GM20431 (cell line): ENCODE measurements around the gene ATP11C.
"Not testable (repeated sequence)": the region's sequence is repeated elsewhere in the genome, so short reads cannot be mapped to it uniquely, and the experiment has no call there.

Experiments
- in situ Hi-C: fragments of 300-500 bp; cut with MseI, MboI; formaldehyde crosslinking; loops from one replicate; pipeline ENCODE4 v1.15.0; 2020; ENCODE audit warnings: low sequenced_read_pairs; ENCODE audit not compliant: unreplicated experiment

Gene ATP11C

DNA sequence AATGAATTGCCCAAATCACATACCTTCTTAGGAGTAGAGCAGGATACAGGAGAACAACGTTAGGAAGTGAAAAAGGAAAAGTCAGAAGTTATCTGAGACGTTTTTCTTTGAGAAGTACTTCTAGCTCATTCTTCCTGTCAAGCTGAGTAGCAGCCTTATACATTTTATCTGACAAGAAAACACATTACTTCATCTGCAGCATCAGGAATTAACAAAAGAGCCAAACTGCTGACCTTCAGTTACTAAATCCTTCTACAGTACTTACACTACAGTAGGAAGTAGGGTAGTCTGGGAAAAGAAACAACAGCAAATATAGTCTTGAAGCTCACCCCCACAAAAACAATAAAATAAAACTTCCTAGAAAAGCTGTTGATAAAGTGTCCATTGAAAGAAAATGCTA lies 57.0 kb downstream of the ATP11C start:
- in situ Hi-C loops: no loop called here

DNA sequence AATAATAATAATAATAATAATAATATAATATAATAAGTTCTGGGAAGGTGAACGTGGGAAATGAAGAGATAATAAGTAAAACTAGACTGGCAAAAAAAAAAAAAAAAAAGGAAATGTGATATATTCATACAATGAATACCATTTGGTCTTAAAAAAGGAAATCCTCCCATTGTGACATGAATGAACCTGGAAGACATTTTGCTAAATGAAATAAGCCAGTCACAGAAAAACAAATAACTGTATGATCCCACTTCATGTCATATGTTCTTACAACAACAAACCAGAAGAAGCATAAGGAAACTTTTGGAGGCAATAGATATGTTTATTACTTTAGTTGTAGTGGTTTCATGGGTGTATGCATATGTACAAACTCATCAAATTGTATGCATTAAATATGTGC lies 63.1 kb downstream of the ATP11C start:
- in situ Hi-C loops: no loop called here

DNA sequence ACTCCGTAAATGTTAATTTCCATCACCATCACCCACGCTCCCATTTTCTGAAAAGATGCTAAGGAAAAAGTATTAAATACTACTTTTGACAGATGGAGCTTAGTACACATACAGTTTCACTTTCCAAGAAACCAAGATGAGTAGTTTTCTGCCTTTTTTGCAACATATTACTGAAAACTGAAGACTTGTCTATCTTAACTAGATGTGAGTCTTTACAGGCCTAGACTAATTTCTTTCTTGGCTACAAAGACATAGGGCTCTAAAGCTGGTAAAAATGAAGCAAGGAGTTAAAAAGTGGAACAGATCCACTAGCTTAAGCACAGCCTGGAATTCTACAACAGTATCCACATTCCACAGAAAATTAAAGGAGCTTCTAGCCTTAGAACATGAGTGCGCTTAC lies 68.2 kb downstream of the ATP11C start:
- in situ Hi-C loops: no loop called here

DNA sequence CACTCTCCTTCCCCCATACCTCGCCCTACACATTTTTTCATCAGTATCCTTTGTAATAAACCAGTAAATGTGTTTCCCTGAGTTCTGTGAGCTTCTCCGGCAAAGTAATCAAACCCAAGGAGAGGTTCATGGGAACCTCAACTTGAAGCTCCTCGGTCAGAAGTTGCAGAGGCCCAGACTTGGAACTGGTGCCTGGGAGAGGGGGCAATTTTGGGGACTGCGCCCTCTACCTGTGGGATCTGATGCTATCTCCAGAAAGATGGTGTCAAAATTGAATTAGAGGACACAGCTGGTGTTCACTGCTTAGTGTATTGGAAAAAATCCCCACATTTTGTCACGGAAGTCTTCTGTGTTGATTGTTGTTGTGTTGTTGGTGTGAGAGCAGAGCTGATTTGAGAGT lies 70.6 kb downstream of the ATP11C start:
- in situ Hi-C loops: no loop called here

DNA sequence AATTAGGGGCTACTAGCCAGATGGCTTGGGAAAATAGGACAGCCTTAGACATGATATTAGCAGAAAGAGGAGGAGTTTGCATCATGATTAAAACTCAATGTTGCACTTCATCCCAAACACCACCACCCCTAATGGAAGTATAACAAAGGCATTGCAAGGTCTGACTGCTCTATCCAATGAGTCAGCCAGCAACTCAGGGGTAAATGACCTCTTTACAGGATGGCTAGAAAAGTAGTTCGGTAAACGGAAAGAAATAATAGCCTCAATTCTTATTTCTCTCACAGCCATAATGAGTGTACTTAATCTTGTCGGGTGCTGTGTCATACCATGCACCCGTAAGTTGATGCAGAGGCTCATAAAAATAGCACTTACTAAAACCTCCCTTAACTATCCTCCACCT lies 76.0 kb downstream of the ATP11C start:
- in situ Hi-C loops: not testable (repeated sequence)

DNA sequence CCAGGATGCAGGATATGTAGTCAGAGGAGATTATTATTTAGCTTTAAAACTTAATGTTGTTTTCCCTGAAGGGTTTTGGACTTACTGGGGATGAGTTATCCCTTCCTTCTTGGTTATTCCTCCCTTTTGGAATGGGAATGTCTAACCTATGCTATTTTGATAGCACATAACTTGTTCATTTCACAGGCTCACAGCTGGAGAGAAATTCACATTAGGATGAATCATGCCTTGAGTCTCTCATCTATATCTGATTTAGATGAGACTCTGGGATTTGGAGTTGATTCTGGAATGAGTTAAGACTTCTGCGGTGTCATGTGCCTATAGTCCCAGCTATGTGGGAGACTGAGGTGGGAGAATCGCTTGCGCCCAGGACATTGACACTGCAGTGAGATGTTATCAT lies 81.1 kb downstream of the ATP11C start:
- in situ Hi-C loops: no loop called here

DNA sequence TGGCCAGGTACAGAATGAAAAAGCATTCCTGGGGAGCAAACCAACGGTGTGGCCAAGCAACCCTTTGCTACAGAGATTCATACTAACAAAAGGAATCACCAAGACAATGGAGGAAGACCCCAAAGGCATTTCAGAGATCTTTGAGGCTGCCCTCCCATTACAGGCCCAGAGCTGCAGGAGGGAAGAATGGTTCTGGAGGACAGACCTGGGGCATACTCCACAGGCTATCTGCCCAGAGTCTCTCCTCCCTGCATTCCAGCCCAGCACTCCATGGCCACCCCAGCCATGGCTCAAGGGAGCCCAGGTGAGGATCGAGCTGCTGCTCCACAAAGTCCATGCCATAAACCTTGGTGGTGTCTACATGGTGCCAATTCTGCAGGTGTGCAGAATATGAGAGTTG lies 81.9 kb downstream of the ATP11C start:
- in situ Hi-C loops: no loop called here

DNA sequence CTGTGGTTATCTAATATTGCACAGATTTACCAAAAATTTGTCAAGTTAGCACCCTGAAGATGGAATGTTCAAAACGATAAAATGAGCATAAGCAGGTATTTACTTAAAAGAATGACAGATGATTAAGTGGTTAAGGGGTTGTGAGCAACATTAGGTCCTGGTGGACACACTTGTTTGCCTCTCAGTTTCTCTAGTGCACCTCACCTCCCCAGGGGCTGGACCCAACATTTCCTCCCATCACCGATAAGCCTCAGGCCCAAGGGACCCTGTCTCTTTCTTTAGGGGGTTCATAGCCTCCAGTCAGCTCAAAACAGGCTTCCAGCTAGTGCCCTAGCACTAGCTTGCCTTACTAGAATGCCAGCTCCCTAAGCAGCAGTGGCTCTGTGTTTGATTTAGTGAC lies 88.0 kb downstream of the ATP11C start:
- in situ Hi-C loops: no loop called here

DNA sequence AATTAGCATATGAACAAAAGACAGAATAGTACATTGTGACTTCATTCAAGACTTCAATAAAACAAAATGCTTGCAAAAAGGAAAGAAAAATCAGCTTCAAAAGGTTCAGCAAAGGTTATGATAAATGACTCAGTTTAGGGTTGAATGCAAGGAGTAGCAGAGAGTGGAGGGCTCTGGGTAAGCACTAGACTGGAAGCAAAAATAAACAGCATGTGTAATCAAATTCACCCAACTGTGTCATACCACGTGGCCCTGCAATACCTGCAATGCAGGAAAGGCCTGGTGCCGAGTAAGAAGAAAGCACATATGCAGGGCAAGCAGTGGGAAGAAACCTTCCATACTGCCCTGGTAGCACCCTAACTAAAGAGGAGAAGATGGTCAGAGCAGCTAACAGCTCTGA lies 88.7 kb downstream of the ATP11C start:
- in situ Hi-C loops: no loop called here

DNA sequence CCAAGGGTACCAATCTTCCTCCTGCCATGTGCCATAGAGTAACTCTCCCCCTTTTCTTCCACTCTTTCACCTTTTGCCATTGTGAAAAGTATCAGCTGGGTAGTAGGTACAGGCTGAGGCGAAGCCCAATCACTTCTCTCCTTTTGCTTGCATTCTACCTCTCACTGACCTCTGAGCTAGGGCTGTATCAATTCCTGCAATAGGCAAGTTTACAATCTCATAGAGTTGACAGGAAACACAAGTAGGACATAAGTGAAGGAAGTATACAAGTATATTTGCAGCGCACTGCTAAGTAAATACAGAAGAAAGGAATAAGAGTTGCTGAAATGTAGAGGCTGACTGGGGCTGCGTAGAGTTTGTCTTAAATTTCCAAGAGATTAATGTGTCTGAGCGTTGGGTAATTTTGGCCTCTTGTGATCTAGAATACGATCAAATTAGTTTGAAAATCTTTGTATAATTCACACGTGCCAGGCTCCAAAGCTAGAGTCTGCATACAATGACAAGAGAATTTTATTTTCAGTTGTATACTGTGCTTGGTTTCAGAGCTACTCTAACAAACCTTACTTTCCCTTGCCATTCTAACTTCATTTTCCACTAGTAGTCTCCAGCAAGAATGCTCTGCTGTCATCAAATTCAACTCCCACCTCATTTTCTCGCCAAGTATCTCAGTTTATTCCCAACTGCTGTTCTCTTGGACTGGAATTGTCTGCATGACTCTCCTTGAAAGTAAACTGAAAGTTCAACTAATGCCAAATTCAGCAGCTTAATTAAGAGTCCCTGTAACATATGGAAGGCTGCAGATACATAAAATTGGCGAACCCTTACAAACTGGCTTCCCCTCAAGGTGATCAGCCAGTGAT lies 90.3 kb downstream of the ATP11C start:
- in situ Hi-C loops: no loop called here

DNA sequence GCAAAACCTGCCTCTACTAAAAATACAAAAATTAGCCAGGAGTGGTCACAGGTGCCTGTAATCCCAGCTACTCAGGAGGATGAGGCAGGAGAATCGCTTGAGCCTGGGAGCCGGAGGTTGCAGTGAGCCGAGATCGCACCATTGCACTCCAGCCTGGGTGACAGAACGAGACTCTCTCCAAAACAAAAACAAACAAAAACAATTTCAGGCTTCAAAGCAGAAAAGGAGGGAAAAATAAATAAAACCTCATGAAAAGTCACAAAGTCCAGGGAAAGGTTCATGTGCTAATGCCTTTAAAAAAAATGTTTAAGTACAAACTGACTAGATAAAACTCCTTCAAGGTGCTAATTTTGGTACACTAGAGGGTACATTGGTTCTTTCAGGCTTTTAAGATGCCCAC lies 96.5 kb downstream of the ATP11C start:
- in situ Hi-C loops: not testable (repeated sequence)

DNA sequence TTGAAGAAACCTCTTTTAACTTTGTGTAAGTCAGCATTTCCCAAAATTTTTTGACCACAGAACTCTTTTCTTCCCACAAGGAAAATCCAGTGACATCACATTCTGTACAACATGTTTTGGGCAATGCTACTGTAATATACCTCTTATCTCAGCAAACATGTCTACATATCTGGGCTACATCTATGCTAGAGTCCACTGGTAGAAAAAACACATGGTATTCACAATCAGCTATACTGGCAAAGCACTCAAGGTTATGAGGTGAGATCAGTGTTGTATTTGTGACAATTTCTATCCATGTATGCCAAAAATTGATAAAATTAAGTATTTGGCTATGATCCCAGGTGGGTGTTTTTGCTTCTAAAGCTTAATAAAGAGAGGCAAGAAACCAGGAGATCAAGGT lies 98.0 kb downstream of the ATP11C start:
- in situ Hi-C loops: no loop called here

DNA sequence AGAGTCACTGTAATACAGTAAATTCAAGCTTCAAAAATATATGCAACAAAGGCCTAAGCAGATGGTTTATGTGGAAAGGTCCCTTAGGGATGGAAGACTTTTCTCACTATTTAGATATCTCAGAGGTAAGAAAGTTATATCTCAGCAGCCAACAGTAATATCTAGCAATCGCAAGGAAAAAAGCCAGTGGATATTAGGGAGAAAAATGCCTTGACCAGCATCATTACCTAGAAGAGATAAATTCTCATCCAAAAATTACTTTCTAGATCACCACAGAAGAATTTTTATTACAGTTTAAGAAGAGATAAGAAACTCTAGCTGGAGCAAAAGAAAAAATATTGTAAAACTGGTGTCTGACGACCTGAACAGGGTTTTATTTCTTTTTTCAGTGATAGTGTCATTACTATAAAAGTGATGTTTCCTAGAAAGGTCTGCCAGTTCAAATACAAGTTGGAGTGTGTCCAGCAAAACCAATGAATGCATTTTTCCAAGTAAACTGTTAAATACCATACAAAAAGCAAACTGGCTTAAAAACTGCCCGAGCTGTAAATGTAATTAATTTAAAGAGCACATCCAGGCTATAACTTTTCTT lies 100.0 kb downstream of the ATP11C start:
- in situ Hi-C loops: no loop called here

DNA sequence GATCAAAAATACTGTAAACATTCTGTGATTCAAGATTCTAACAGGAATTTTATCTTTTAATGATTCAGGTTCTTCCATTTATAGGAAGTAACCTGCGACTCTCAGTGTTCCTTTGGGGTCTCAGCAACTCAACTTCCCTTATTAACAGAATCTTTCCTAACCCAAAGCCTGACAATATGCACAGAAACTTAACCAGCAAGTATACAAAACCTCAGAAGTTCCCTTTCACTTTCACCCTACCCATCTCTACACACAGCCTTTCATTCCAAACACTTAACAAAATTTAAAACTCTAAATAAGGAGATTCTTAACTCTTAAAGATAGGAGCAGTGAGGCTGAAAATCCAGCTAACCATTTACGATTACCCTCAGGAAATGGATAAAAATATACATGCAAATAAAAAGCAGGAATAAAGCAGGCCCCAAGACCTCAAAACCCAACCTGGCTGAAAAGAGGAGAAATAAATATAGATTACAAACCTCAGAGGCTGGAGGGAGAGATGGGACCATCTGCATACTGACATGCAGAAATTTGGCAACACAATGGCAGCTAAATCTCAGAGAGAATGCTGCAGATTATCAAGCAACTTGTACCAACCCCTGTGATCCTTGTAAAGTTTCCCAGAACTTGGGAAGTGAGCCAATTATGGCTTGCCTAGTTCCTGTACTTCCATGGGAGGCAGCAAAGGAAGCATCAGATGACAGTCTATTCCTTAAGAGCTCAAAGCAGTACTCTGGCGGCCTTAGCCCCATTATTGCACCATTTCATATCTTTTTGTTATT lies 101.0 kb downstream of the ATP11C start:
- in situ Hi-C loops: no loop called here

DNA sequence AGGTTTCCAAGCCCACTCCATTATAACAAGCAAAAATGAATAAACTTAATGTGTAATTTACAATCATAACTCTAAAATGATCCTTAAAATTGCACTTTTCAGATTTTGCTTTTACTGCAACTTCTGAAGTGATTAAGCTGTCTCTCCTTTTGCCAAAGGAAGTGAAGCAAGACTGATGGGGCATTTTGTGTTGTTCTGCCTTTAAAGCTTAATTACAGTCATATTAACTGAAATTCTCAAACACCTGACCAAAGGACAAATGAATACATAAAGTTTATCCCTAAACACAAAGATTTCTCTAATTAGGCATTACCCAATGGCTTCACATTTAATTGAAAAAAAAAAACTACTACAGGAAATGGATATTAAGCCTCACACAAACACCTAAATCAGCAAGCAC lies 101.8 kb downstream of the ATP11C start:
- in situ Hi-C loops: no loop called here

DNA sequence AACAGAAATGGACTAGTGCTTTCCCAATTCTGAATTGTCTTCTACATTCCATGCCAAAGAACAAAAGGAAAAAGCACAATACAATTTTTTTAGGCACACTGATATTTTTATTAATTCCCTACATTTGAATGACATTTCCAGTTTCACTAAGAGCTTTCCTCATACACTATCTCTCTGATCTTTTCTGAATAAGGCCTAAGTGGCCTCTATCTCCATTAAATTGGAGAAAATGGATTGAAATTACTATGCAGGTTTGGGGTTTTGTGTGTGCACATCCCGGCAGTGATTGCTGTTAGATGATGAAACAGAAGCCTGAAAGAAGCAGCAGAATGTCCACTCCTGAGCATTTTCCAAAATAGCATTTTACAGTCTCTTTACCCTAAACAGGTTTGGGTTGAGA lies 104.0 kb downstream of the ATP11C start:
- in situ Hi-C loops: no loop called here

DNA sequence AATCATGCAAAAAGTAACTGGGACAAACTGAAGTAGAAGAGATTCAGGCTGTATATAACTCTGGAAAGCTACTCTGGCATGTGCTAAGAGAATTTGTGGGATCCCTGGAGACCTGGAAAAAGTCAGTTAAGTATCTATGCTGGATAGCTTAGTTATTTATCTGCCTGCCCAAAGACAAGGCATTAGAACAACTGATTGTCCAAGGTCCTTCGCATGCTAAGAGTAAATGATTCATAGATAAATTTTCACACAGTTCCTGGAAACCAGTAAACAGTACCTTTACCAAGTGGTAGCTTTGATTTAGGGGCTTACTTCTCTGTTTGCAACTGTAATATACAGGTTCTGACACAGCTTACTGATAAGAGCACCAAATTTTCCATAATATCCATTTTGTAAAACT lies 104.8 kb downstream of the ATP11C start:
- in situ Hi-C loops: no loop called here

DNA sequence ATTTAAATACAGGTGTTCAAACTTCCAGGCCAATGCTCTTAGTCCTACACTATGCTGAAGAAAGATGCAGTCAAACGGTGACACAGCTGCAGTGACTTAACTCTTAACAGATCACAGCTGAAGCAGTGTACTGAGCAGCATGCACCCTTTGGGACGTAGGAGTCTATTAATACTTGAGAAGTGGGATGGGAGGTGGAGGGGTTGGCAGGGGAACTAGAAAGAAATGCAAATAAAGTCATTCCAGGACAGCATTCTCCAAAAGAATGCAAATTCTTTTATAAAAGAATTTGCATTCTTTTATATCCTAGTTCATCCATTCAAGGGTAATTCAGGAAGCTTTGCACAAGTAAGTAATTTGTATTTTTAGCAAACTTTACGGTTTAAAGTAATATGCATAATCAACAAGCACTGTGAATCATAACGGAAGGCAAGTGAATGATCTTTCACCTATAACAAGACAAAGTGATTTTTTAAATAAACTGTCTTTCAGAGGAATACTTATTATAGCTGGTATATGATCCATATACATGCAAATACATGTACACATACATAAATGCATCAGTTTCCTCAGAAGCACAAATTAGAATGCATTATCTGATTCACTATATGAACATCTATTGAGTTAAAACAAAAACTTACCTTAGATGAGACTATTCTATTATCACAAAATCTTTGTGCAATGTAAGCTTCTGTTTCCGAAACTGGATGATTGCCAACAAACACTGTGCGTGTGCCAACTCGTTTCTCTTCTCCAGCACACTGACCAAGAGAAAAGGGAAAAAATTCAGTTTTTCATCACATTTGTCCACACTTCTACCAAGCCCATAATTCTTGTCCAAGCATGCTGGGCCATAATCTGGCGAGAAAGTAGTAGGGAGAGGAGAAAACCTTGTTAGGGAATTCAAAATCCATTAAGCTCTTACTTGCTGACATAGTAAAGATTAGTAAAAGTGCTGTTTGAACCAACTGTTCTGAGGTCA lies 106.5 kb downstream of the ATP11C start:
- in situ Hi-C loops: no loop called here

DNA sequence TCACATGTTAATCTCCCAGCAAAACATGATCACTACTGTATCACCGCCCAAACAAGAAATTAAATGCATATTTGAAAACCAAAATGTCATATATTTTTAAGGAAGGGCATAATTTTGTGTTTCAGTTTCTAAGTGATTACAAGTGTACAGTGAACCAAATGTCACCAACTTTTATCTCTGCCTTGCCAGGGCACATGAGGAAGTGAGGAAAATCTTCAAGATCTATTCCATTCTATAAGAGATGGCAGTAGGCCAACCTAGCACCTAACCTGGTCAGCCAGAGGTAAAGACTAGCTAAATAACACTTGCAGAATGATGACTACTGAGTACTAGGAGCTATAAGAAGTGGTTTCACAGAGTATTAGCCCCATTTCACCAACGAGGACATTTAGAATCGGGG lies 107.2 kb downstream of the ATP11C start:
- in situ Hi-C loops: no loop called here

DNA sequence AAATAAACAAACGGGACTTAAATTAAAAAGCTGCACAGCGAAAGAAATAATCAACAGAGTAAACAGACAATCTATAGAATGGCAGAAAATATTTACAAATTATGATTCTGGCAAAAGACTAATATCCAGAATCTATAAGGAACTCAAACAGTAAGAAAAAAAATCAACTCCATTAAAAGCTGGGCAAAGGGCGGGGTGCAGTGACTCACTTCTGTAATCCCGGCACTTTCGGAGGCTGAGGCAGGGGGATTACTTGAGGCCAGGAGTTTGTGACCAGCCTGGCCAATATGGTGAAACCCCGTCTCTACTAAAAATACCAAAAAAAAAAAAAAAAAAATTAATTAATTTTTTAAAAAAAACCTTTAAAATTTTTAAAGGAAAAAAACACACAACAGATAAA lies 109.0 kb downstream of the ATP11C start:
- in situ Hi-C loops: no loop called here
